HepG2 (cell line): ENCODE results near the gene KRTAP5-8. TPM values are rescaled to one million over a fixed set of nuclear protein-coding genes. Genes with fewer than 3 reads are reported as not detected.
A peak's percentile ranks its signal among the peaks of the same experiment; 100 is the strongest.

Experiments
- HHEX ChIP-seq: IDR thresholded peaks from 2 replicates; pipeline ENCODE4 v1.6.1; 2016; ENCODE audit warnings: control low read depth
- MATR3 ChIP-seq: sonication (generic); formaldehyde crosslinking; IDR thresholded peaks from 2 replicates; pipeline ENCODE4 v1.4.0; 2020; ENCODE audit warnings: missing genetic modification reagents
- ZNF607 ChIP-seq: sonication (generic); formaldehyde crosslinking; IDR thresholded peaks from 2 replicates; pipeline ENCODE4 v1.5.1; 2020; ENCODE audit warnings: missing genetic modification reagents, mild to moderate bottlenecking, borderline replicate concordance
- ZNF768 ChIP-seq: sonication (generic); formaldehyde crosslinking; IDR thresholded peaks from 2 replicates; pipeline ENCODE4 v1.4.0; 2020; ENCODE audit warnings: missing genetic modification reagents
- ZNF773 ChIP-seq: sonication (generic); formaldehyde crosslinking; IDR thresholded peaks from 2 replicates; pipeline ENCODE4 v1.4.0; 2020; ENCODE audit warnings: missing genetic modification reagents, borderline replicate concordance
- polyA plus RNA-seq, 8 experiments: library from polyadenylated mRNA; depleted of rRNA in 3 of 8; stranded (reverse) in 7 of 8; unstranded in 1 of 8; fragments of >200 nt; fragmentation: Illumina TruSeq in 4 of 8; extraction: Trizol in 4 of 8; gene quantifications; 2 replicates each; pipeline versions ENCODE4 v1.2.1 to v1.2.3, GENCODE V29; 2011 to 2016; ENCODE audit warnings: low read depth in 4 of 8, missing spikeins in 1 of 8, mixed read lengths in 1 of 8; ENCODE audit not compliant: insufficient read depth in 1 of 8
- total RNA-seq, 5 experiments: library from RNA; depleted of rRNA; stranded (reverse); fragments of >200 nt; fragmentation: Illumina TruSeq; extraction: Trizol; gene quantifications; 2 replicates each; pipeline ENCODE4 v1.2.3, GENCODE V29; 2016; ENCODE audit warnings: low read depth in 1 of 5
- TF ChIP-seq, protein P1 (sequence below): sonication (generic); IDR thresholded peaks from 2 replicates; pipeline ENCODE4 v1.6.1; 2016; ENCODE audit warnings: low read depth, borderline replicate concordance
- TF ChIP-seq, protein P2 (sequence below): sonication (generic); formaldehyde crosslinking; IDR thresholded peaks from 2 replicates; pipeline ENCODE4 v1.9.0; 2022; ENCODE audit warnings: low read depth, missing genetic modification reagents
- TF ChIP-seq, protein P3 (sequence below): sonication (generic); formaldehyde crosslinking; IDR thresholded peaks from 2 replicates; pipeline ENCODE4 v1.5.0; 2020; ENCODE audit warnings: mild to moderate bottlenecking, missing genetic modification reagents, borderline replicate concordance
- TF ChIP-seq, protein P4 (sequence below): IDR thresholded peaks from 2 replicates; pipeline ENCODE4 v1.6.1; 2012; ENCODE audit warnings: inconsistent platforms
- TF ChIP-seq, protein P5 (sequence below): IDR thresholded peaks from 2 replicates; pipeline ENCODE4 v1.6.1; 2016; ENCODE audit warnings: low read depth, control low read depth
- TF ChIP-seq, protein P6 (sequence below), 2 experiments: sonication (generic) in 1 of 2; formaldehyde crosslinking in 1 of 2; IDR thresholded peaks; 2 replicates each; pipeline versions ENCODE4 v1.6.1 to v1.9.0; 2014 to 2022; ENCODE audit warnings: antibody characterized with exemption in 1 of 2, borderline replicate concordance in 1 of 2, inconsistent platforms in 1 of 2, low read depth in 1 of 2, missing genetic modification reagents in 1 of 2

The KRTAP5-8 gene
- total and polyA plus RNA-seq, 2 of the 13 experiments (the other 11 are each of a cell fraction or from before 2014, with no cell fraction given): 0.20 TPM; not detected in 1

DNA sequence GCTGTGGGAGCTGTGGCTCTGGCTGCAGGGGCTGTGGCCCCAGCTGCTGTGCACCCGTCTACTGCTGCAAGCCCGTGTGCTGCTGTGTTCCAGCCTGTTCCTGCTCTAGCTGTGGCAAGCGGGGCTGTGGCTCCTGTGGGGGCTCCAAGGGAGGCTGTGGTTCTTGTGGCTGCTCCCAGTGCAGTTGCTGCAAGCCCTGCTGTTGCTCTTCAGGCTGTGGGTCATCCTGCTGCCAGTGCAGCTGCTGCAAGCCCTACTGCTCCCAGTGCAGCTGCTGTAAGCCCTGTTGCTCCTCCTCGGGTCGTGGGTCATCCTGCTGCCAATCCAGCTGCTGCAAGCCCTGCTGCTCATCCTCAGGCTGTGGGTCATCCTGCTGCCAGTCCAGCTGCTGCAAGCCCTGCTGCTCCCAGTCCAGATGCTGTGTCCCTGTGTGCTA is 10.9 kb downstream of the KRTAP5-8 start (continued):
- TF ChIP-seq, protein P1, sequence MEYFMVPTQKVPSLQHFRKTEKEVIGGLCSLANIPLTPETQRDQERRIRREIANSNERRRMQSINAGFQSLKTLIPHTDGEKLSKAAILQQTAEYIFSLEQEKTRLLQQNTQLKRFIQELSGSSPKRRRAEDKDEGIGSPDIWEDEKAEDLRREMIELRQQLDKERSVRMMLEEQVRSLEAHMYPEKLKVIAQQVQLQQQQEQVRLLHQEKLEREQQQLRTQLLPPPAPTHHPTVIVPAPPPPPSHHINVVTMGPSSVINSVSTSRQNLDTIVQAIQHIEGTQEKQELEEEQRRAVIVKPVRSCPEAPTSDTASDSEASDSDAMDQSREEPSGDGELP: peak; percentile 22; the same call in 1 of the 2 replicates
- TF ChIP-seq, protein P2, sequence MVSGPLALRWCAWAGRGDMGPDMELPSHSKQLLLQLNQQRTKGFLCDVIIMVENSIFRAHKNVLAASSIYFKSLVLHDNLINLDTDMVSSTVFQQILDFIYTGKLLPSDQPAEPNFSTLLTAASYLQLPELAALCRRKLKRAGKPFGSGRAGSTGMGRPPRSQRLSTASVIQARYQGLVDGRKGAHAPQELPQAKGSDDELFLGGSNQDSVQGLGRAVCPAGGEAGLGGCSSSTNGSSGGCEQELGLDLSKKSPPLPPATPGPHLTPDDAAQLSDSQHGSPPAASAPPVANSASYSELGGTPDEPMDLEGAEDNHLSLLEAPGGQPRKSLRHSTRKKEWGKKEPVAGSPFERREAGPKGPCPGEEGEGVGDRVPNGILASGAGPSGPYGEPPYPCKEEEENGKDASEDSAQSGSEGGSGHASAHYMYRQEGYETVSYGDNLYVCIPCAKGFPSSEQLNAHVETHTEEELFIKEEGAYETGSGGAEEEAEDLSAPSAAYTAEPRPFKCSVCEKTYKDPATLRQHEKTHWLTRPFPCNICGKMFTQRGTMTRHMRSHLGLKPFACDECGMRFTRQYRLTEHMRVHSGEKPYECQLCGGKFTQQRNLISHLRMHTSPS (CRISPR knock-in tag): peak; percentile 51; the same call in 1 of the 2 replicates
- TF ChIP-seq ZNF773 (CRISPR knock-in tag) (no peak), MATR3 (CRISPR knock-in tag) (no peak), HHEX (no peak), ZNF607 (CRISPR knock-in tag) (0 out of 2 replicates have a peak, but pooled peaks have one; percentile 55), ZNF768 (peak; percentile 37; the same call in 1 of the 2 replicates)
- TF ChIP-seq, protein P3, sequence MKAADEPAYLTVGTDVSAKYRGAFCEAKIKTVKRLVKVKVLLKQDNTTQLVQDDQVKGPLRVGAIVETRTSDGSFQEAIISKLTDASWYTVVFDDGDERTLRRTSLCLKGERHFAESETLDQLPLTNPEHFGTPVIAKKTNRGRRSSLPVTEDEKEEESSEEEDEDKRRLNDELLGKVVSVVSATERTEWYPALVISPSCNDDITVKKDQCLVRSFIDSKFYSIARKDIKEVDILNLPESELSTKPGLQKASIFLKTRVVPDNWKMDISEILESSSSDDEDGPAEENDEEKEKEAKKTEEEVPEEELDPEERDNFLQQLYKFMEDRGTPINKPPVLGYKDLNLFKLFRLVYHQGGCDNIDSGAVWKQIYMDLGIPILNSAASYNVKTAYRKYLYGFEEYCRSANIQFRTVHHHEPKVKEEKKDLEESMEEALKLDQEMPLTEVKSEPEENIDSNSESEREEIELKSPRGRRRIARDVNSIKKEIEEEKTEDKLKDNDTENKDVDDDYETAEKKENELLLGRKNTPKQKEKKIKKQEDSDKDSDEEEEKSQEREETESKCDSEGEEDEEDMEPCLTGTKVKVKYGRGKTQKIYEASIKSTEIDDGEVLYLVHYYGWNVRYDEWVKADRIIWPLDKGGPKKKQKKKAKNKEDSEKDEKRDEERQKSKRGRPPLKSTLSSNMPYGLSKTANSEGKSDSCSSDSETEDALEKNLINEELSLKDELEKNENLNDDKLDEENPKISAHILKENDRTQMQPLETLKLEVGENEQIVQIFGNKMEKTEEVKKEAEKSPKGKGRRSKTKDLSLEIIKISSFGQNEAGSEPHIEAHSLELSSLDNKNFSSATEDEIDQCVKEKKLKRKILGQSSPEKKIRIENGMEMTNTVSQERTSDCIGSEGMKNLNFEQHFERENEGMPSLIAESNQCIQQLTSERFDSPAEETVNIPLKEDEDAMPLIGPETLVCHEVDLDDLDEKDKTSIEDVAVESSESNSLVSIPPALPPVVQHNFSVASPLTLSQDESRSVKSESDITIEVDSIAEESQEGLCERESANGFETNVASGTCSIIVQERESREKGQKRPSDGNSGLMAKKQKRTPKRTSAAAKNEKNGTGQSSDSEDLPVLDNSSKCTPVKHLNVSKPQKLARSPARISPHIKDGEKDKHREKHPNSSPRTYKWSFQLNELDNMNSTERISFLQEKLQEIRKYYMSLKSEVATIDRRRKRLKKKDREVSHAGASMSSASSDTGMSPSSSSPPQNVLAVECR (CRISPR knock-in tag): 0 out of 2 replicates have a peak, but pooled peaks have one; percentile 16
- TF ChIP-seq, protein P4, sequence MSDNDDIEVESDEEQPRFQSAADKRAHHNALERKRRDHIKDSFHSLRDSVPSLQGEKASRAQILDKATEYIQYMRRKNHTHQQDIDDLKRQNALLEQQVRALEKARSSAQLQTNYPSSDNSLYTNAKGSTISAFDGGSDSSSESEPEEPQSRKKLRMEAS: 0 out of 2 replicates have a peak, but pooled peaks have one; percentile 5
- TF ChIP-seq, protein P5, sequence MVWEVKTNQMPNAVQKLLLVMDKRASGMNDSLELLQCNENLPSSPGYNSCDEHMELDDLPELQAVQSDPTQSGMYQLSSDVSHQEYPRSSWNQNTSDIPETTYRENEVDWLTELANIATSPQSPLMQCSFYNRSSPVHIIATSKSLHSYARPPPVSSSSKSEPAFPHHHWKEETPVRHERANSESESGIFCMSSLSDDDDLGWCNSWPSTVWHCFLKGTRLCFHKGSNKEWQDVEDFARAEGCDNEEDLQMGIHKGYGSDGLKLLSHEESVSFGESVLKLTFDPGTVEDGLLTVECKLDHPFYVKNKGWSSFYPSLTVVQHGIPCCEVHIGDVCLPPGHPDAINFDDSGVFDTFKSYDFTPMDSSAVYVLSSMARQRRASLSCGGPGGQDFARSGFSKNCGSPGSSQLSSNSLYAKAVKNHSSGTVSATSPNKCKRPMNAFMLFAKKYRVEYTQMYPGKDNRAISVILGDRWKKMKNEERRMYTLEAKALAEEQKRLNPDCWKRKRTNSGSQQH (CRISPR knock-in tag): no peak
- TF ChIP-seq, protein P6, sequence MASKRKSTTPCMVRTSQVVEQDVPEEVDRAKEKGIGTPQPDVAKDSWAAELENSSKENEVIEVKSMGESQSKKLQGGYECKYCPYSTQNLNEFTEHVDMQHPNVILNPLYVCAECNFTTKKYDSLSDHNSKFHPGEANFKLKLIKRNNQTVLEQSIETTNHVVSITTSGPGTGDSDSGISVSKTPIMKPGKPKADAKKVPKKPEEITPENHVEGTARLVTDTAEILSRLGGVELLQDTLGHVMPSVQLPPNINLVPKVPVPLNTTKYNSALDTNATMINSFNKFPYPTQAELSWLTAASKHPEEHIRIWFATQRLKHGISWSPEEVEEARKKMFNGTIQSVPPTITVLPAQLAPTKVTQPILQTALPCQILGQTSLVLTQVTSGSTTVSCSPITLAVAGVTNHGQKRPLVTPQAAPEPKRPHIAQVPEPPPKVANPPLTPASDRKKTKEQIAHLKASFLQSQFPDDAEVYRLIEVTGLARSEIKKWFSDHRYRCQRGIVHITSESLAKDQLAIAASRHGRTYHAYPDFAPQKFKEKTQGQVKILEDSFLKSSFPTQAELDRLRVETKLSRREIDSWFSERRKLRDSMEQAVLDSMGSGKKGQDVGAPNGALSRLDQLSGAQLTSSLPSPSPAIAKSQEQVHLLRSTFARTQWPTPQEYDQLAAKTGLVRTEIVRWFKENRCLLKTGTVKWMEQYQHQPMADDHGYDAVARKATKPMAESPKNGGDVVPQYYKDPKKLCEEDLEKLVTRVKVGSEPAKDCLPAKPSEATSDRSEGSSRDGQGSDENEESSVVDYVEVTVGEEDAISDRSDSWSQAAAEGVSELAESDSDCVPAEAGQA (IDR thresholded peaks at IDR 0.05; ENCODE audit: low read depth): no peak
- TF ChIP-seq, protein P6 (CRISPR knock-in tag; IDR thresholded peaks at IDR 0.05; ENCODE audit: borderline replicate concordance): no peak
